ENCODE measurements around the gene LMBRD1. TPM values are rescaled to one million over a fixed set of nuclear protein-coding genes. Genes with fewer than 3 reads are reported as not detected.

LMBRD1 gene
- total RNA-seq, 4 donors from 2014 or later = 41.6 to 66.0 (median 57.1) TPM

DNA sequence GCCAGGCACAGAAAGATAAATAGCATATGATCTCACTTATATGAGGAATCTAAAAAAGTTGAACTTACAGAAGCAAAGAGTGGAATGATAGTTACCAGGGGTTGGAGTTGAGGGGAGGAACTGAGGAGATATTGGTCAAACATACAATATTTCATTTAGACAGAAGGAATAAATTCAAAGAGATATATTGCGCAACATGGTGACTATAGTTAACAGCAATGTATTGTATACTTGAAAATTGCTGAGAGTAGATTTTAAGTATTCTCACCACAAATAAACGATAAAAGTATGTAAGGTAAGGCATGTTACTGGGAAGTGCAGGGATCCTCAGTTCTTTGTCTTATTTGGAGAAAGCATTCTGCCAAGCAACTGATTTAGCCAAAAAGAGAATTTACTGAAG lies 171.9 kb downstream of the LMBRD1 start:
- DNase-seq (ENCODE audit: low spot score) (no peak), ATAC-seq (ENCODE audit: low FRiP score) (no peak)
- TF ChIP-seq, protein P1, sequence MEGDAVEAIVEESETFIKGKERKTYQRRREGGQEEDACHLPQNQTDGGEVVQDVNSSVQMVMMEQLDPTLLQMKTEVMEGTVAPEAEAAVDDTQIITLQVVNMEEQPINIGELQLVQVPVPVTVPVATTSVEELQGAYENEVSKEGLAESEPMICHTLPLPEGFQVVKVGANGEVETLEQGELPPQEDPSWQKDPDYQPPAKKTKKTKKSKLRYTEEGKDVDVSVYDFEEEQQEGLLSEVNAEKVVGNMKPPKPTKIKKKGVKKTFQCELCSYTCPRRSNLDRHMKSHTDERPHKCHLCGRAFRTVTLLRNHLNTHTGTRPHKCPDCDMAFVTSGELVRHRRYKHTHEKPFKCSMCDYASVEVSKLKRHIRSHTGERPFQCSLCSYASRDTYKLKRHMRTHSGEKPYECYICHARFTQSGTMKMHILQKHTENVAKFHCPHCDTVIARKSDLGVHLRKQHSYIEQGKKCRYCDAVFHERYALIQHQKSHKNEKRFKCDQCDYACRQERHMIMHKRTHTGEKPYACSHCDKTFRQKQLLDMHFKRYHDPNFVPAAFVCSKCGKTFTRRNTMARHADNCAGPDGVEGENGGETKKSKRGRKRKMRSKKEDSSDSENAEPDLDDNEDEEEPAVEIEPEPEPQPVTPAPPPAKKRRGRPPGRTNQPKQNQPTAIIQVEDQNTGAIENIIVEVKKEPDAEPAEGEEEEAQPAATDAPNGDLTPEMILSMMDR (IDR thresholded peaks at IDR 0.05) = no peak

Other genes with a start within 250 kb of the LMBRD1 start
- under 1 TPM in 1 of 4 donors, not detected in 3; 0.09 TPM for gene COL19A1, start 69.5 kb upstream of the LMBRD1 start, total RNA-seq